Activated CD8-positive, alpha-beta memory T cell treated with anti-CD3 and anti-CD28 coated beads, Interleukin-2, amount 10 ng/mL, durations not matched to agents 7 days and 5 days (primary cell): ENCODE results near the gene CACNG7. TPM values are rescaled to one million over a fixed set of nuclear protein-coding genes. Genes with fewer than 3 reads are reported as not detected.
"Not testable (repeated sequence)": the region's sequence is repeated elsewhere in the genome, so short reads cannot be mapped to it uniquely, and the experiment has no call there.

ENCODE experiments used
- ATAC-seq: fragments of 150-1000 bp; cut with Tn5 transposase; one replicate; pipeline ENCODE4 v1.10.0; 2021; ENCODE audit warnings: moderate library complexity
- CTCF ChIA-PET: fragments of 350-600 bp; sonication (Branson Sonifier 250); formaldehyde crosslinking; loops from one replicate; lab custom pipeline; 2021; ENCODE audit warnings: antibody characterized with exemption; lab: Charles Lee
- DNase-seq: peaks from one replicate; pipeline ENCODE4 v3.0.0-alpha.2; 2020
- H3K27ac Mint-ChIP-seq: one replicate; pipeline ENCODE4 v1.8.0; 2021; ENCODE audit warnings: mild to moderate bottlenecking, mixed read lengths
- H3K27me3 Mint-ChIP-seq: one replicate; pipeline ENCODE4 v1.8.0; 2021; ENCODE audit warnings: mixed read lengths
- H3K36me3 Mint-ChIP-seq: one replicate; pipeline ENCODE4 v1.8.0; 2021; ENCODE audit warnings: mild to moderate bottlenecking, mixed read lengths
- H3K4me1 Mint-ChIP-seq: one replicate; pipeline ENCODE4 v1.8.0; 2021; ENCODE audit warnings: mixed read lengths
- H3K4me3 Mint-ChIP-seq: one replicate; pipeline ENCODE4 v1.8.0; 2021; ENCODE audit warnings: mild to moderate bottlenecking, moderate library complexity, mixed read lengths
- H3K9me3 Mint-ChIP-seq: one replicate; pipeline ENCODE4 v1.8.0; 2022; ENCODE audit warnings: low read depth, mixed read lengths
- total RNA-seq, 2 experiments: library from RNA; stranded (reverse); gene quantifications; one replicate each; pipeline ENCODE4 v1.2.3, GENCODE V29; 2021

Gene CACNG7
- not detected for total RNA-seq

DNA sequence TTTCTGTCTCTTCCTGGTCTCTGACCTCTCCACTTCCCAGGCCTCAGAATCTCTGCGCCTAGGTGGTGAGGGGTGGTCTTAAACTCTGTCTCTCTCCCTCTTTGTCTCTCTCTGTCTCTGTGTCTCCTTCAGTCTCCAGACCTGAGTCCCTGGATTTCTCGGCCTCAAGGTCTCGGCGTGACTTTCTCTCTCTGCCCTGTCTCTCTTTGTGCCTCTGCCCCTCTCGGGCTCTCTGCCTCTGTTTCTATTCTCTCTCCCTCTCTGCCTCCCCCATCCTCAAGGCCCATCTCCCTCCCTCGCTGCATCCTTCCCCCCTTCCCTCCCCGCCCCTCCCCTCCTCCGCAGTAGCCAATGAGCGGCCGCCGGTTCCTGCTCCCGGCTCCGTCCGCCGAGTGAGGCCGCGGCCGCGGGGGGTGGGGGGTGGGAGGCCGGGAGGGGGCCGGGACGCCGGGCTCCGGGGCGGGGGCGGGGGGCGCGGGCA, at the start of gene CACNG7:
Gene CACNG7 (plus strand): TSS at position 344 of the 481 bp plus-strand sequence. CDS start 3,554 bp downstream, outside the sequence.
- Mint-ChIP-seq H3K36me3 (peaks cover 2% of the 10 kb centered on the region), H3K27ac (peak within 1 kb of the TSS; percentile 31), H3K9me3 (no peaks in the 10 kb centered on the region), H3K4me3 (no peak within 1 kb of the TSS), H3K4me1 (peaks cover 25% of the 10 kb centered on the region), H3K27me3 (peaks cover 71% of the 10 kb centered on the region)
- CTCF ChIA-PET = no interaction called here
- no peak for ATAC-seq
- no peak for DNase-seq

- DNase-seq (no peak), ATAC-seq (no peak)
- Mint-ChIP-seq H3K27me3 (no peaks in the 10 kb centered on the region), H3K36me3 (no peaks in the 10 kb centered on the region), H3K4me3 (no peak overlapping the region), H3K9me3 (no peaks in the 10 kb centered on the region), H3K27ac (no peak overlapping the region), H3K4me1 (peaks cover 21% of the 10 kb centered on the region)
- CTCF ChIA-PET = interaction anchor here (2.8 kb wide), 1 partner anchor 10 kb away, joined by 14 read pairs; no protein-coding TSS in a partner anchor
These were observed 44.7 kb upstream of the CACNG7 start for GRCh38 chr19:53864308-53864836.

DNA sequence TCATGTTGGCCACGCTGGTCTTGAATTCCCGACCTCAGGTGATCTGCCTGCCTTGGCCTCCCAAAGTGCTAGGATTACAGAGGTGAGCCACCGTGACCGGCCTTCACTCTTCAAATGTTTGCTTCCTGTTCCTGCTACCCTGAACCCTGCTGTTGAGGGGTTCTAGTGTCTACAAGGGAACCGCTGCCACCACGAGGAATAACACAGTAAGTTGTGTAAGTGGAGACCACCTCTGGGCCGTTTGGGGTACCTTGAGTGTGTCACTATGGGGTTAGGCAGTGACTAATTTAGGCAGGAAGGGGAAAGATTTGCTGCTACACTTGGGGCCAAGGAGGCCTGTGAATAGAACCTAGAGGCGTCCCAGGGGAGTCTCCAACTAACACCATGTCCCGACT, 43.6 kb upstream of the CACNG7 start:
- Mint-ChIP-seq H3K4me3 (peak overlapping the region; percentile 97), H3K9me3 (no peaks in the 10 kb centered on the region), H3K4me1 (peaks cover 25% of the 10 kb centered on the region), H3K27me3 (no peaks in the 10 kb centered on the region), H3K27ac (peak overlapping the region; percentile 91), H3K36me3 (peaks cover 2% of the 10 kb centered on the region)
- peak; percentile 61 for DNase-seq
- ATAC-seq = no peak
- CTCF ChIA-PET = interaction anchor here (0.9 to 4.0 kb wide), 7 partner anchors 9 to 159 kb away, joined by 3 to 46 read pairs (median 3); partner anchors contain the start of gene PRKCG

GRCh38 chr19:53865918-53866864, 42.9 kb upstream of the CACNG7 start:
- no peaks in the 10 kb centered on the region for H3K9me3 Mint-ChIP-seq
- peaks cover 31% of the 10 kb centered on the region for H3K4me1 Mint-ChIP-seq
- DNase-seq (peak; percentile 81), ATAC-seq (peak; percentile 24)
- H3K36me3 Mint-ChIP-seq = peaks cover 4% of the 10 kb centered on the region
- no peaks in the 10 kb centered on the region for H3K27me3 Mint-ChIP-seq
- peak overlapping the region; percentile 91 for H3K27ac Mint-ChIP-seq
- CTCF ChIA-PET = interaction anchor here (0.8 to 4.0 kb wide), 8 partner anchors 9 to 158 kb away, joined by 3 to 46 read pairs (median 3); partner anchors contain the start of gene PRKCG
- peak overlapping the region; percentile 97 for H3K4me3 Mint-ChIP-seq

DNA sequence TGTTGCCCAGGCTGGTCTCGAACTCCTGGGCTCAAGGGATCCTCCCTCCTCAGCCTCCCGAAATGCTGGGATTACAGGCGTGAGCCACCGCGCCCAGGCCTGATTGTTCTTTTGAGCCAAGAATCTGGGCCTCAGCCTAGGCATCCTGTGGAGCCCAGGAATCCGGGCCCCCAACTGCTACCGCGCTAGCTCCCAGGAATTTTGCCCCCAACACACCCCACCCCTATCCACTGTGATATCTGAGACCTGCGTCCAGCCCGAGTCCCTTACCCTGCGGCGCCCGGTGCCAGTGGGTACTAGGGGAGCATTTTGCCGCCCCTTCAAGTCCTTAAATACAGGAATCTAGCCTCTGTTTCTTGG, 42.2 kb upstream of the CACNG7 start:
- peaks cover 6% of the 10 kb centered on the region for H3K36me3 Mint-ChIP-seq
- H3K4me3 Mint-ChIP-seq = peak overlapping the region; percentile 97
- ATAC-seq (no peak), DNase-seq (no peak)
- peak overlapping the region; percentile 90 for H3K27ac Mint-ChIP-seq
- H3K27me3 Mint-ChIP-seq = no peaks in the 10 kb centered on the region
- no peaks in the 10 kb centered on the region for H3K9me3 Mint-ChIP-seq
- H3K4me1 Mint-ChIP-seq = peaks cover 37% of the 10 kb centered on the region
- CTCF ChIA-PET = interaction anchor here (1.0 to 4.0 kb wide), 6 partner anchors 9 to 74 kb away, joined by 3 to 46 read pairs (median 6); partner anchors contain the start of gene PRKCG

GRCh38 chr19:53867225-53868090, 41.6 kb upstream of the CACNG7 start, which contains the start of gene MYADM:
Gene MYADM (plus strand): TSS chr19:53867883. CDS start chr19:53873530, 5,647 bp downstream.
- peaks cover 37% of the 10 kb centered on the region for H3K4me1 Mint-ChIP-seq
- no peaks in the 10 kb centered on the region for H3K27me3 Mint-ChIP-seq
- peak within 1 kb of the TSS; percentile 93 for H3K27ac Mint-ChIP-seq
- H3K4me3 Mint-ChIP-seq = peak within 1 kb of the TSS; percentile 97
- ATAC-seq = peak; percentile 67
- CTCF ChIA-PET = interaction anchor here (1.0 to 4.0 kb wide), 6 partner anchors 9 to 156 kb away, joined by 3 to 46 read pairs (median 8); partner anchors contain the start of gene PRKCG
- H3K9me3 Mint-ChIP-seq = no peaks in the 10 kb centered on the region
- DNase-seq = peak; percentile 99
- H3K36me3 Mint-ChIP-seq = peaks cover 6% of the 10 kb centered on the region

GRCh38 chr19:53868091-53868891, 40.8 kb upstream of the CACNG7 start:
- peaks cover 42% of the 10 kb centered on the region for H3K4me1 Mint-ChIP-seq
- DNase-seq (peak; percentile 76), ATAC-seq (peak; percentile 5)
- H3K9me3 Mint-ChIP-seq = no peaks in the 10 kb centered on the region
- H3K27me3 Mint-ChIP-seq = no peaks in the 10 kb centered on the region
- peak overlapping the region; percentile 97 for H3K4me3 Mint-ChIP-seq
- H3K27ac Mint-ChIP-seq = peak overlapping the region; percentile 93
- CTCF ChIA-PET = interaction anchor here (1.3 to 4.0 kb wide), 5 partner anchors 8 to 155 kb away, joined by 4 to 46 read pairs (median 10); partner anchors contain the start of gene PRKCG
- peaks cover 11% of the 10 kb centered on the region for H3K36me3 Mint-ChIP-seq

DNA sequence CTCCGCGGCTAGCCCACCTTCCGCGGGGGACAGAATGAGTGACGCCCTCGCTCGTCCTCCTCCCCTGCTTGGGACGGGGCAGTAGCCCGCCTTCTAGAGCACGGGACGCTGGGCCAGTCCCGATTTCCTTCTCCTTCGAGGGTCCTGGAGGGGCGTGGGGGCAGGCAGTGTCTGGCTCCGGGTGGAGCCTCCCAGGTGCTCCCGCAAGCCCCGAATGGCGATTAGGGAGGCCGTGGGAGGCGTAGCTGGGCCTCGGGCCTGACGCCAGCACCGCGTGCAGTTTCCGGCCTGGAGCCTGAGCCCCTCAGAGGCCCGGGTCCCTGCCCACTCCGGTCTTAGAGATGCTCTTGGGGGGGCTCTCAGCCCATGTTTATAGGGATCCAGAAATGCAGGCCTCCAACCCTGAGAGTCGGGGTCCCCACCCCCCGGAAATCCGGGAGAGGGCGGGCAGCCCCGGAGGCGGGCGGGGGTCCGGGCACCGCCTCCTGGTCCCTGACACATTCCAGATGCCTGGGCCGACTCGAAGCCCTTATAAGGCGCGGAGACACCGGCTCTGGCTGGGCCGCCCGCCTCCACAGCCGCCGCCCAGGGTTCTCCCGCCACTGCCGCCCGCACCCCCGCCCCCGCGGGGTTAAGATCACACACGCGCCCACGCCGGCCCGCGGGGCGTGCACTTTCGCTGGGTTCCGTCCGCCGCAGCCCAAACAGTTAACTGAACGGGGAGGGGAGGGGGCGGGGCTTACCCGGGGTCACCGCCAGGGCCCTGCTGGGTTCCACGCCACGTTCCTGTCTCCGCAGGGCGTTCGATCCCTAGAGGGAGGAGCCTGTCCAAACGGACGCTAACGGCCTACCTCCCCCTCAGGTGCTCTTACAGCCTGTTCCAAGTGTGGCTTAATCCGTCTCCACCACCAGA, 39.9 kb upstream of the CACNG7 start:
- CTCF ChIA-PET = interaction anchor here (0.6 to 4.0 kb wide), 5 partner anchors 13 to 1765 kb away, joined by 4 to 46 read pairs (median 10); partner anchors contain the start of gene PRKCG

GRCh38 chr19:53869805-53870484, 39.1 kb upstream of the CACNG7 start:
- CTCF ChIA-PET = interaction anchor here (0.9 to 1.6 kb wide), 3 partner anchors 15 to 27 kb away, joined by 4 to 11 read pairs (median 5); no protein-coding TSS in a partner anchor
- not testable (repeated sequence) for H3K9me3 Mint-ChIP-seq, DNase-seq, ATAC-seq, H3K27me3 Mint-ChIP-seq
- H3K4me3 Mint-ChIP-seq = peak overlapping the region; percentile 97
- peaks cover 59% of the 10 kb centered on the region for H3K4me1 Mint-ChIP-seq
- H3K27ac Mint-ChIP-seq = peak overlapping the region; percentile 84
- H3K36me3 Mint-ChIP-seq = peaks cover 26% of the 10 kb centered on the region

More for the DNA sequence above, 39.9 kb upstream of the CACNG7 start:
- ATAC-seq (peak; percentile 60), DNase-seq (peak; percentile 94)
- Mint-ChIP-seq H3K36me3 (peaks cover 18% of the 10 kb centered on the region), H3K27me3 (no peaks in the 10 kb centered on the region), H3K4me3 (peak overlapping the region; percentile 97), H3K9me3 (no peaks in the 10 kb centered on the region), H3K4me1 (peaks cover 51% of the 10 kb centered on the region), H3K27ac (peak overlapping the region; percentile 83)

DNA sequence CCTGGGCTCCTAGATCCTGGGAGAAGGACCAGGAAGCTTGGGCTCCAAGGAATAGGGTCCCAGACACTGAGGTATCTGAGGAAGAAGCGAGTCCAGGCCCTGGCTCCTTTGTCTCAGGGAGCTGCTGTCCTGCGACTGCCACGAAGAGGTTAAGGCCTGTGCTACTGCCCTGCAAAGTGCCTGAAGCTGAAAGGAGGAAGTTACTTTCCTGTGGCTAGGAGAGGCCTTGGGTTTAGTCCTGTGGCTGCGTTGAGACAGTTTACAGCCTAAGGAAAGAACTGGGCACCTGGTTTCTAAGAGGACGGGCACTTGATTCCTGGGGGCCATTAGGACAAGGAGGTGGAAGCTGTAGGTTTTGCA, 38.6 kb upstream of the CACNG7 start:
- no peaks in the 10 kb centered on the region for H3K9me3 Mint-ChIP-seq
- peaks cover 56% of the 10 kb centered on the region for H3K4me1 Mint-ChIP-seq
- no peak for ATAC-seq
- DNase-seq = no peak
- H3K4me3 Mint-ChIP-seq = peak overlapping the region; percentile 64
- peaks cover 27% of the 10 kb centered on the region for H3K36me3 Mint-ChIP-seq
- H3K27ac Mint-ChIP-seq = peak overlapping the region; percentile 84
- CTCF ChIA-PET = interaction anchor here (0.9 to 1.6 kb wide), 3 partner anchors 15 to 27 kb away, joined by 4 to 11 read pairs (median 5); no protein-coding TSS in a partner anchor
- H3K27me3 Mint-ChIP-seq = no peaks in the 10 kb centered on the region
